Lower lobe of right lung (tissue), 2 donors: ENCODE data around the gene TENM3. TPM values are rescaled to one million over a fixed set of nuclear protein-coding genes. Genes with fewer than 3 reads are reported as not detected.

Source experiments
- ATAC-seq, 2 donors: fragments of 200-7000 bp; cut with Tn5 transposase; one replicate each; pipeline ENCODE4 v1.9.1; 2020 to 2022; ENCODE audit warnings: mild to moderate bottlenecking in 2 of 2, moderate library complexity in 2 of 2
- DNase-seq: peaks from one replicate; pipeline ENCODE4 v3.0.0-alpha.2; 2020
- H3K27ac ChIP-seq: fragments of 200-600 bp; one replicate; pipeline ENCODE4 v1.8.0; 2022
- H3K27me3 ChIP-seq: fragments of 200-600 bp; one replicate; pipeline ENCODE4 v1.8.0; 2022; ENCODE audit warnings: low read depth
- H3K36me3 ChIP-seq: fragments of 200-600 bp; one replicate; pipeline ENCODE4 v1.8.0; 2022; ENCODE audit warnings: mild to moderate bottlenecking
- H3K4me1 ChIP-seq: fragments of 200-600 bp; one replicate; pipeline ENCODE4 v1.8.0; 2022
- H3K4me3 ChIP-seq: fragments of 200-600 bp; one replicate; pipeline ENCODE4 v1.8.0; 2022; ENCODE audit warnings: mild to moderate bottlenecking
- H3K9me3 ChIP-seq: fragments of 200-600 bp; one replicate; pipeline ENCODE4 v1.8.0; 2022
- intact Hi-C: fragments of 100-400 bp; cut with DNase I; formaldehyde crosslinking; loops from one replicate; pipeline ENCODE4 v1.11.0; 2022
- total RNA-seq: library from RNA; stranded (reverse); fragmentation: NEBNext Ultra II Directional; extraction: Animal tissue kit (Norgen Biotek cat#: 25700); gene quantifications from one replicate; pipeline ENCODE4 v1.2.1, GENCODE V29; 2021
- TF ChIP-seq, protein P1 (sequence below): fragments of 200-600 bp; IDR thresholded peaks from one replicate; pipeline ENCODE4 v1.8.0; 2022; ENCODE audit warnings: antibody characterized with exemption, mild to moderate bottlenecking
- donor health status: DM: no; HTN: yes; CAD: no; lungs with severe emphysema.

Gene TENM3
- total RNA-seq, 1 donor from 2014 or later, result 1.9 TPM

DNA sequence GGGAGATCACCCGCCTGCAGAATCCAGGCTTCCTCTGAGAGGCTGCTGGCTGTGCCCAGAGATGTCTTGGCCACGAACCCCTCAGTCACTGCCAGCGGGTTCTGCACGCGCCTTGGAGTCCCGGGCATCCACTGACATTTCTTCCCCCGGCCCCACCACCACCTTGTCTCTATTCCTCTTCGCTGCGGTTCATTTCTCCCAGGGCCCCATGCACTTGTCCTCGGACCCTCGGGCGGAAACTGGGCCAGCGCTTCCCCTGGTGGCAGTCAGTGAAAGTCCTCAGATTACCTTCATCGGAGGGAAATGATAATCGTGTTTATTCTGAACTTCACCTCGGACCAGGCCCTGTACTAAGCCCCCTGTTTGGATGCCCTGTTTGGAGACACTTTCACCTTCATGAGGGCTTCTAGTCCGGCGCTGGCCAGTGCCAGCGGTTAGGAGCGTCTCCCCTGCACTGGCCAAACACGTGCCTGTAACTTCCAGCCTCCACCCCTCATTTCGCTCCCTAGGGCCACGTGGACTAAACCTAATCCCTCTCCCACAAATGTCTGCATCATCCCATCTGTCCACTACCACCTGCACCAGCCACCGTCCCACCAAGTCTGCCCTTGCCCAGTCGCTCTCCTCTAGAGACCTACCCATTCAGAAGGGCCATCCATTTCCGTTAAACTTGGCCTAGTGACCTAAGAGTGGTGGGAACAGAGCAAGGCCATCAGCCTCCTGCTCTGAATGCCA, 592.0 kb downstream of the TENM3 start:
- intact Hi-C loops, result no loop called here
- no peak for DNase-seq
- no peak overlapping the region for H3K4me3 ChIP-seq

DNA sequence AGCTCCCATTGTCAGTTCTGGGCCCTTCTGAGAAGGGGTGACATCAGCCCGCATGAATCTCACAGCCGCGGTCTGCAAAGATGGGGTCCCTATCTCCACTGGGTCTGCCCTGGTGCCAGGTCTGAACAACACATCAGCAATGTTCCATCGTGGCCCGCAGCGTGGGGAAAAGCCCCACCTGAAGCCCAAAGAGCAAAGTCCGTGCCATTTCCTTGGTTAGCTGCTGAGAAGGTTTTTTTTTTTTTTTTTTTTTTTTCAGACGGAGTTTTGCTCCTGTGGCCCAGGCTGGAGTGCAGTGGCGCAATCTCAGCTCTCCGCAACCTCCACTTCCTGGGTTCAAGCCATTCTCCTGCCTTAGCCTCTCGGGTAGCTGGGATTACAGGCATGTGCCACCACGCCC, 594.6 kb downstream of the TENM3 start:
- ATAC-seq, result no peak
- H3K27ac ChIP-seq, result no peak overlapping the region
- intact Hi-C loops, result no loop called here
- no peaks in the 10 kb centered on the region for H3K36me3 ChIP-seq
- H3K9me3 ChIP-seq, result no peaks in the 10 kb centered on the region
- no peak overlapping the region for H3K4me3 ChIP-seq
- no peak for DNase-seq
- TF ChIP-seq, protein P1, sequence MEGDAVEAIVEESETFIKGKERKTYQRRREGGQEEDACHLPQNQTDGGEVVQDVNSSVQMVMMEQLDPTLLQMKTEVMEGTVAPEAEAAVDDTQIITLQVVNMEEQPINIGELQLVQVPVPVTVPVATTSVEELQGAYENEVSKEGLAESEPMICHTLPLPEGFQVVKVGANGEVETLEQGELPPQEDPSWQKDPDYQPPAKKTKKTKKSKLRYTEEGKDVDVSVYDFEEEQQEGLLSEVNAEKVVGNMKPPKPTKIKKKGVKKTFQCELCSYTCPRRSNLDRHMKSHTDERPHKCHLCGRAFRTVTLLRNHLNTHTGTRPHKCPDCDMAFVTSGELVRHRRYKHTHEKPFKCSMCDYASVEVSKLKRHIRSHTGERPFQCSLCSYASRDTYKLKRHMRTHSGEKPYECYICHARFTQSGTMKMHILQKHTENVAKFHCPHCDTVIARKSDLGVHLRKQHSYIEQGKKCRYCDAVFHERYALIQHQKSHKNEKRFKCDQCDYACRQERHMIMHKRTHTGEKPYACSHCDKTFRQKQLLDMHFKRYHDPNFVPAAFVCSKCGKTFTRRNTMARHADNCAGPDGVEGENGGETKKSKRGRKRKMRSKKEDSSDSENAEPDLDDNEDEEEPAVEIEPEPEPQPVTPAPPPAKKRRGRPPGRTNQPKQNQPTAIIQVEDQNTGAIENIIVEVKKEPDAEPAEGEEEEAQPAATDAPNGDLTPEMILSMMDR, result no peak
- no peaks in the 10 kb centered on the region for H3K27me3 ChIP-seq
- H3K4me1 ChIP-seq, result no peaks in the 10 kb centered on the region

More for the DNA sequence above, 592.0 kb downstream of the TENM3 start:
- no peak for ATAC-seq
- Histone ChIP-seq H3K27me3 (no peaks in the 10 kb centered on the region), H3K27ac (no peak overlapping the region), H3K4me1 (no peaks in the 10 kb centered on the region), H3K9me3 (no peaks in the 10 kb centered on the region), H3K36me3 (no peaks in the 10 kb centered on the region)
- TF ChIP-seq, protein P1, result no peak

DNA sequence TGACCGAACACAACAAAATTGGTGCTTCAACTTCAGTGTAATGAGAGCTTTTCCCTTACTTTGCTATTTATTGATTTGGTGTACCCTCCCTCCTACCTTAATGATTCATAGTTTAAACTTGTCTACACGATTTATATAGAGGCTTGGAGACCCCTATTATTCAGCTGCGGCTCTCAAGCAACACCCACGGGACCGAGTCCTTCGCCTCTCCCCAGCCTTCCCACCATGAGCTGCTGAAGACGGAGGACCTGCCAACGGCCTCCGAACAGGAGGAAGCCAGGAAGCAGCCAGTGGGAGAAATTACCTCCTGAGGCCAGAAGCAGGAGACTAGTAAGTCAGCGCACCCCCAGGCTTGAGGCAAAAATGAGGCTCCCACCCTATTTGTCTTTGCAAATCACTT, 595.3 kb downstream of the TENM3 start:
- Histone ChIP-seq H3K9me3 (no peaks in the 10 kb centered on the region), H3K4me1 (no peaks in the 10 kb centered on the region), H3K36me3 (no peaks in the 10 kb centered on the region), H3K27ac (no peak overlapping the region), H3K27me3 (no peaks in the 10 kb centered on the region), H3K4me3 (no peak overlapping the region)
- TF ChIP-seq, protein P1, result no peak
- ATAC-seq (no peak), DNase-seq (no peak)
- intact Hi-C loops, result no loop called here

DNA sequence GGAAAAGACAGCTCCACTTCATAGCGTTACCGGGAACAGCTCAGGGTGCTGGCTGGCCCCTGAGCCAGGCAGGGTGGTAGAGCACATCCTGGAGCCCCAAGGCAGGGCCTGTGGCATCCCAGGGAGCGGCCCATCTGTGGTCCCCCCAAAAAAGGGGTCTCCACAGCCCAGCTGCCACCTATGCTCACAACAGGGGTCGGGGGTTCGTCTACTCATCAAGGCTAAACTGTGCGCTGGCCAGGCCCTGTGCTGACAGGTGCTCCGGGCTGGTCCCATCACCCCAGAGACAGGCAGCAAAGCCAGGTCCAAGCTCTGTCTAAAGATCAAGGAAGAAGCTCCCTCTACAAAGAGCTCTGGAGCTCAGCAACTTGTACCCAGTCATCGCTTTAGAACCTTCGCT, 596.1 kb downstream of the TENM3 start:
- TF ChIP-seq, protein P1, result no peak
- intact Hi-C loops, result no loop called here
- no peak for ATAC-seq
- Histone ChIP-seq H3K27me3 (no peaks in the 10 kb centered on the region), H3K4me1 (no peaks in the 10 kb centered on the region), H3K36me3 (no peaks in the 10 kb centered on the region), H3K9me3 (no peaks in the 10 kb centered on the region), H3K27ac (no peak overlapping the region), H3K4me3 (no peak overlapping the region)
- DNase-seq, result no peak

DNA sequence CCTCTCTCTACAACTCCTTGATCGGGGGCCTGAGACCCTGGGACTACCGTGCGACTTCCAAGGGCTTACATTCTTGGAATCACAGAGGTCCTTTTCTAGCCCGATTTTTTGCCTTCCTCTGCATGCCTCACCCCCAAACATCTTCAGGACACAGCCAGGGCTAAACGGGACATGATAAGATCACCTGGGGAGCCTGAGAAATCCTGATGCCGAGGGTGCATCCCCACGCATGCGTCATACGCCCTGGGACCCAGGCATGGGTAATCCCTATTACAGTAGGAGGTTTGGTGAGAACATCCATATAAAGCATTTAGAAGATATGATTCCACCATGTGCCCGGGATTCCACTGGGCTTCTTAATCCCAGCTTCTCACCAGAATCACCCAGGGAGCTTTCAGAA, 596.9 kb downstream of the TENM3 start:
- TF ChIP-seq, protein P1, result no peak
- H3K4me3 ChIP-seq, result no peak overlapping the region
- no peak overlapping the region for H3K27ac ChIP-seq
- no peaks in the 10 kb centered on the region for H3K9me3 ChIP-seq
- DNase-seq (no peak), ATAC-seq (no peak)
- intact Hi-C loops, result no loop called here
- no peaks in the 10 kb centered on the region for H3K36me3 ChIP-seq
- H3K27me3 ChIP-seq, result no peaks in the 10 kb centered on the region
- H3K4me1 ChIP-seq, result no peaks in the 10 kb centered on the region
